NCI-H2029 (cell line): Measurements from ENCODE around the gene CSF2RB.

Source experiments
- DNase-seq: peaks from one replicate; lab custom pipeline; 2025; lab: John Stamatoyannopoulos, UW

The CSF2RB gene

DNA sequence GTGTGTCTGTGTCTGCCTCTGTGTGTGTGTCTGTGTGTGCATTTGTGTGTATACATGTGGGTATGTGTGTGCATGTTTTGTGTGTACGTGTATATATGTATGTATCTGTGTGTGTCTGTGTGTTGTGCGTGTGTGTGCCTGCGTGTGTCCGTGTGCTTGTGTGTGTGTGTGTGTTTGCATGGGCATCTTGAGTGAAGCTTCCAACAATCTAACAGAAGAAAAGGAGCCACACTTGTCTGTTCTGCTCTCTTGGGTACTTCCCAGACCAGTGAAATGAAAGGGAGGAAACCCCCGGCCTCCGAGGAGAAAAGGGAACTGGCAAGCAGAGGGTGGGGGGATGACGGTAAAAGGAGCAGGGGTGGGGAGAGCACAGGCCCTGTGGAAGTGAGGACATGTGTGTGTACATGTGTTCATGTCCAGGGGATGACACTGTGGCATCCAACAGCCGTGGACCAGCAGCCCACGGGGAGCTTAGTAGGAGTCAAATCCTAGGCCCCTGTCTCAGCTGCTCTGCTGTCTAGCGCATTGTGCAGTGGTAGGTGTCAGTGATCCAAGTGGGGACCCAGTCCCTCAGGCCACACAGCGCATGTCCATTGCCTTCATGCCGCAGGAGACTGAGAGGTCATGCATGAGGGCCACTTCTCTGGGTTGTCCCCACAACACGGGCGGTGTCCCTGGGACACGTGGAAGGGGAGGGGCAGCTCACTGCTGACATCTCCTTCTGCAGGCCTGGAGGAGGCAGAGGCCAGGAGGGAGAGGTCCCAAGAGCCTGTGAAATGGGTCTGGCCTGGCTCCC lies 8.1 kb downstream of the CSF2RB start:
- no peak for DNase-seq

DNA sequence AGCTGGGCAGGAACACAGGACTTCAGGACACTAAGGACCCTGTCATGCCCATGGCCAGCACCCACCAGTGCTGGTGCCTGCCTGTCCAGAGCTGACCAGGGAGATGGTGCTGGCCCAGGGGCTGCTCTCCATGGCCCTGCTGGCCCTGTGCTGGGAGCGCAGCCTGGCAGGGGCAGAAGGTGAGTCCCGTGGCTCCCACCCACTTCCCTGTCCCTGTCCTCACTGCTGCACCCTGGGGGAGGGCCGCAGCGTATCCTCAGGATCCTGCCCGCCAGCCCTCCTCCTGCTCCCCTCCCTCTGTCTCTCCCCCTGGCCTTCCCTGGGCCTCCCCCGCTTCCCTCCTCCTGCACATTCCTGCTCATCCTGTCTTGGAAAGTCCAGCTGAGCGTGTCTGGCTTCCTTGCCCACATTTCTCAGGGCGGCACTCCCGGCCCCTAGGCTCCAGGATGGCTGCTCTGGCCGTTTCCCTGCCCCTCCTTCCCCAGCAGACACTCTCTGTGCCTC lies 8.7 kb downstream of the CSF2RB start:
- no peak for DNase-seq

DNA sequence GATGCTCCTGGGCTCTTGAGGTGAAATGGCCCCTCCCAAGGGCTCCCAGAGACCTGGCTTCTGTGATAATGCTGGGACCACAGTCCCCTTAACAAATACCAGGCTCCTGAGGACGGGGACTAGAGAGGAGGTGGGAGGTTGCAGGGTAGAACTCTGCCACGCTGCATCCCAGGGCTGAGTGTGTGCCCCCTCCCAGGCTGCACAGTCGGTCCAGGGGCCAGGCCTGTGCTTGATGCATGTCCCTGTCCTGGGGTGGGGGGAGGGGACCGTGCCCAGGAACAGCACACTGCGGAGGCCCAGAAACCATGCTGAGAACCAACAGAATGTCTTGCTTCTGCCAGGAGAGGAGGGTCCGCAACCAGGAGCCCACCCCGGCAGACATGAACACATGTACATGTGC lies 9.3 kb downstream of the CSF2RB start:
- DNase-seq, result no peak

DNA sequence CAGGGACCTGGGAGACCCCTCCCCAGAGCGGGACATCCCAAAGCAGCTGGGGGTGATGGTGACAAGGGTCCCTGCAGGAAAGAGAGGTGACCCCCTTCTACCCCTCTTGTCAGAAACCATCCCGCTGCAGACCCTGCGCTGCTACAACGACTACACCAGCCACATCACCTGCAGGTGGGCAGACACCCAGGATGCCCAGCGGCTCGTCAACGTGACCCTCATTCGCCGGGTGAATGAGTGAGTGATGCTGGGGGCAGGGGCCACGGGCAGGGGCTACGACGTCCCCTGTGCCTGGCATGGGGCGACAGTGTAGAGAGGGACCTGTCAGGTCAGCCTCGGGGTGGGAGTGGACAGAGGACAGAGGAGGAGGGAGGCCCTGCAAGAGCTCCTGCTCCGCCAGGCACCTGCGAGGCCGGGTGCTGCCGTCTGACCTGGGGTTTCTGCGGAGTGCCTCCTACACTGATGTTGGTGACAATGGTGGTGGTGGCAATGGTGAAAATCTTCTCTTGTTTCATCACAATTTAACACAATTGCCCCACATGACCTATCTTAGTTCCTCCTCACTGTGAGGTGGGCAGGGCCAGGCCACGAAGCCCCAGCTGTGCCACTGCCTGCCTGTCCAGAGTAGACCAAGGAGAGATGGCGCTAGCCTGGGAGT lies 9.8 kb downstream of the CSF2RB start:
- DNase-seq, result no peak

DNA sequence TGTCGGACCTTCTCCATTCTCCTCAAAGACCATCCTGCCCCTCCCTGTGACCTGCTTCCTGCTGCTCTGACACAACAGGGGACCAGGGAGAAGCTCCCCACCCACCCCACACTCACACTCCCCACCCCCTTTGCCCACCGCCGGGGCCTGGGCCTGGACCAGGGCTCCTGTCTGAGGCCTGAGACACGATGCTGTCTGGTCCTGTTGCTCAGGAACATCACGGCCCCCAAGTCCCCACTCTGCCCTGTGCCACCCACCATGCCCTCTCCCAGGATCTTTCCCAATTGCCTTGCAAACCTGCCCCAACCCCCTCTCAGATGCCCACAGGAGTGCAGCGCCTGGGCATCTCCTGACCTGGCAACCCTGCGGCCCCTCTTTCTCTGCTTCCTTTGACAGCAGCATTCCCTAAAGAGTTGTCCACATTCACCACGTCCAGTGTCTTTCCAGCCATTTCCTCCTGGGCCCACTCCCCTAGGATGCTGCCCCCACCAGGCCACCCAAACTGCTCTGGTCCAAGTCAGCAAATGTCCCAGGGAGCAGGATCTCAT lies 10.8 kb downstream of the CSF2RB start:
- DNase-seq, result no peak

DNA sequence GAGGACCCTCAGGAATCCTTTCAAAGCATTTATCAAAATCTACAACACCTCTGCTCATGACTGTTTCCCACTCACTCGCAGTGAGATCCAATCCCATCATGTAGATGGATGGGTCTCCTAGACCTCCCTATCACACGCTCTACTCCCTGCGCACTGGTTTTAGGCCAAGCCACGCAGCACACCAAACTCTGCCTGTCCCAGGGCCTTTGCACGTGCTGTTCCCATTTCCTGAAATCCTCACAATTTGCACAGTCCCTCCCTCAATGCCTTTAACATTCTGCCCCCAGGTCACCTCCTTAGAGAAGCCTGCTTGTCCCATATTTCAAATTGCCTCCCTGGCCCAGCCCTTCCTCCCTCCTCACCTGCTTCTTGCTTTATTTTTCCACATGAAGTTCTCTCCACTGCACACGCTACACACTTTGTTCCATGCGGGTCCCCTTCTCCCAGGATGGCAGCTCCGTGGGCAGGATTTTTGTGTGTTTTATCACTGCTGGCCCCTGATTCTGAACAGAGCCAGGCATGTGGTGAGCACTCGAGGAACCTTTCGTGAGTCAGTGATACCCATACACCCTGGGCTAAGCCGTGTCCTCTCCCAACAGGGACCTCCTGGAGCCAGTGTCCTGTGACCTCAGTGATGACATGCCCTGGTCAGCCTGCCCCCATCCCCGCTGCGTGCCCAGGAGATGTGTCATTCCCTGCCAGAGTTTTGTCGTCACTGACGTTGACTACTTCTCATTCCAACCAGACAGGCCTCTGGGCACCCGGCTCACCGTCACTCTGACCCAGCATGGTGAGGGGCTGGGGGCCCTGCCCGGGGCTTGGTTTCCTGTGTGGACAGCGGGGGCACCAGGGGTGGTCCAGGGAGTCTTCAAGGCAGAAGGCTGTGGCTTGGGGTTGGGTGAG lies 12.2 kb downstream of the CSF2RB start:
- DNase-seq, result no peak

DNA sequence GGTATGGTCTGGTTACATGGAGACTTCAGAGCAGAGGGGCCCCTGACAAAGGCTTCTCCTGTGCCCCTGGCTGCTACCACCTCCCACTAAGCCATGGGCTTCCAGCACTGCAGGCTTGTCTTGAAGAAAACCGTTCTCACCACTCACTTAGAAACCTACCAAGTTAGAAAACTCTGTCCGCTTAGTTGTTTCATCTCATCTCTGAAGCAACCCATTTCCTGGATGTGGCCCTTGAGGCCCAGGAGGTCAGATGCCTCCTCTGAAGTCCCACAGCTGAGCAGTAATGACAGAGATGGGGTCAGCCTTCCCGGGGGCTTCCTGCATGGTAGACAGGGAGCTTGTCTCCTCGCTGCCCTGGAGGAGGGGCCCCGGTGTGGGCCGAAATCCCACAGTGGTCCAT lies 12.9 kb downstream of the CSF2RB start:
- DNase-seq, result no peak

DNA sequence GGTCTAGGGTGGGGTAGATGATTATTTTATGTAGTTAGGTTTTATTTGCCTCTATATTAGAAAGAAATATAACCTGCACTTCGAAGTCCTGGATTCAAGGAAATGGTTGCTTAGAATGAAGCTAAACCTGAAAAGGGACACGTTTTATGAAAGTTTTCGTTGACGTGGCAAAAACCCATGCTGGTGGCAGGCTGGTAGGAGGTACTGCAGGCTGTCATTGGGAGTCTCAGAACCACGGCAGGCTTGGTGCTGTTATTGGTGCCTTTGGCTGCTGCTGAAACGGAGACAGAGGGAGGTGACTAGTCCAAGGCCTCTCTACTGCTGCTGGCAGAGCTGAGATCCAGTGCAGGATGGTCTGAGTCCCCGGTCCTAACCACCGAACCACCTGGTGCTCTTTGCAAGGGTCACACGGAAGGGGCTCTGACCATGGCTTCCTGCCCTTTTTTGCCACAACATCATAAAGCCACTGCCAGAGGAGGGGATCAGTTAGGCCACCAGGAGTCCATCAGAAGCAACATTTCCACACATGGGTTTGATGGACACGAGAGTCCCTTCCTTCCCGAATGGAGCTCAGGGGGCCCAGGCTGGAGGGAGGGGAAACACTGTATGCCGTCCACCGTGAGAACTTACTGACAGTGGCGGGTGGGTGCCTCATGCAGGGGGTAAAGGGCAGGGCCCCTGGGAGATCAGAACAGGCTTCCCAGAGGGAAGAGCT lies 13.4 kb downstream of the CSF2RB start:
- no peak for DNase-seq

DNA sequence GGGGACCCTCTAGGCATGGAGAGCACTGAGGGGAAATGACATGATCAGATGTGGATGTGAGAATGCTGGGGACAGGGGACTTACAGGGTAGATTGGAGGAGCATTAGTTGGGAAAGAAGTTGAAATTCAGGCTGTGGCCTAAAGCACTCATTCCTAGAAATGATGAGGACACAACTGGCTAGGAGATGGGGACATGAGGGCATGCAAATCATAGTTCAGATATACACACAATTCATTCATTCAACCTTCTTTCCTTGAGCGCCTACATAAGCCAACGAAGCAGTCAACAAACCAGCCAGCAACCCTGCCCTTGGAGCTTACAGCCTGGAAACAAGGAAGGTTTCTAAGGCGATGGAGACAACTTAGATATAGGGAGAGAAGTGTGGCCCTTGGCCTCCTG lies 14.2 kb downstream of the CSF2RB start:
- DNase-seq, result no peak

DNA sequence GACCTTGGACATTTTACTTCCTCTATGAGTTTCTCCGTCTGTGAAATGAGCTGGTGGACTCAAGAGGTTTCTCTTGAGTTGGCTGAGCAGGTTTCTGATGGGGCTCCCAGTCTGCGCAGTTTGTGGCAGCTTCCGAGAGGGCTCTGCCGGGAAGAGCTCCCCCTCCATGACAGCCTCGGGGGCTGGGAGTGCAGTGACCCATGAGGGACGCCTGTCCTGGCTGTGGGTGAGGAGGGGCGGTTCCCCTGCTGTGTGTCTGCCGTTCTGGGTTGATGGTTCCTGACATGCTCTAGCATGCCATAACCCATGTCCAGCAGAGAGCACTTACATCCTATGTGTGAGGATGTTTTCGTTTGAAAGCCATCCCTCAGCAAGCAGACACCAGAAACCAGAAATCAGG lies 14.8 kb downstream of the CSF2RB start:
- no peak for DNase-seq

DNA sequence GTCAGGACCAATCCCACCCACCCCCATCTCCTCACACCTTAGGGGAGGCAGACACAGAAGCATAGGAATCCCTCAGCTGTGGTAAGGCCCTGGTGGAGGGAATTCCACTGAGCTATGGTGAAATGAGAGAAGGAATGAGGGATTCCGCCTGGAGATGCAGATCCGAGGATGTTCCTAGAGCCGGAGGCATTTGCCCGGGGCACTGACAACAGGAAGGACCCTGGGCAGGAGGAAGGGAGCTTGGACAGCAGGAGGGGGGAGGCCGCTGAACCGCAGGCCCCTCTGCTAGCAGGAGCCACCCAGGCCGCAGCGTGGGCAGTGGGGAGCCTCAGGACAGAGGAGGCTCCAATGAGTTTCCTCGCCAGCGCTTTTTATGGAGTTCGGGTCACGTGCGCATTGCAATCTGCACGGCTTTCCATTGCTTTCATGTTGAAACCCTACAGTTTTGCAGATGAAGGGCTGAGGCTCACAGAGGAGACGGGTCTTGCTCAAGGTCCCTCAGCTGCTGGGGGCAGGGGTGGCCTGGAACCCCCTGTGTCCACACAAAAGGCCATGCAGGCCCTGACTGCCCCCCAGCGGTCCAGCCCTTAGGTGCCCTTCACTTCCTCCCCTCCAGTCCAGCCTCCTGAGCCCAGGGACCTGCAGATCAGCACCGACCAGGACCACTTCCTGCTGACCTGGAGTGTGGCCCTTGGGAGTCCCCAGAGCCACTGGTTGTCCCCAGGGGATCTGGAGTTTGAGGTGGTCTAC lies 15.5 kb downstream of the CSF2RB start:
- DNase-seq, result no peak

DNA sequence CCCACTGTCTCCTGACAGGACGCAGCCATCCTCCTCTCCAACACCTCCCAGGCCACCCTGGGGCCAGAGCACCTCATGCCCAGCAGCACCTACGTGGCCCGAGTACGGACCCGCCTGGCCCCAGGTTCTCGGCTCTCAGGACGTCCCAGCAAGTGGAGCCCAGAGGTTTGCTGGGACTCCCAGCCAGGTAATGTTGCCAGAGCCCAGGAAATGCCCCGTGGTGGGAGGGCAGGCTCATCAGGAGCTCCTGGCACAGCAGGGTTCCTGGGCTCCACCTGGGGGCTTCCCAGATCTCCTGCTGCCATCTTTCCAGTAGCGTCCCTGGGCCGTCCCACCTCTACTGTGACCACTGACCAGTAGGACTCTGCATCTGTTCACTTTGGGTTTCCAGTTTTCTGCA lies 16.2 kb downstream of the CSF2RB start:
- DNase-seq, result no peak

DNA sequence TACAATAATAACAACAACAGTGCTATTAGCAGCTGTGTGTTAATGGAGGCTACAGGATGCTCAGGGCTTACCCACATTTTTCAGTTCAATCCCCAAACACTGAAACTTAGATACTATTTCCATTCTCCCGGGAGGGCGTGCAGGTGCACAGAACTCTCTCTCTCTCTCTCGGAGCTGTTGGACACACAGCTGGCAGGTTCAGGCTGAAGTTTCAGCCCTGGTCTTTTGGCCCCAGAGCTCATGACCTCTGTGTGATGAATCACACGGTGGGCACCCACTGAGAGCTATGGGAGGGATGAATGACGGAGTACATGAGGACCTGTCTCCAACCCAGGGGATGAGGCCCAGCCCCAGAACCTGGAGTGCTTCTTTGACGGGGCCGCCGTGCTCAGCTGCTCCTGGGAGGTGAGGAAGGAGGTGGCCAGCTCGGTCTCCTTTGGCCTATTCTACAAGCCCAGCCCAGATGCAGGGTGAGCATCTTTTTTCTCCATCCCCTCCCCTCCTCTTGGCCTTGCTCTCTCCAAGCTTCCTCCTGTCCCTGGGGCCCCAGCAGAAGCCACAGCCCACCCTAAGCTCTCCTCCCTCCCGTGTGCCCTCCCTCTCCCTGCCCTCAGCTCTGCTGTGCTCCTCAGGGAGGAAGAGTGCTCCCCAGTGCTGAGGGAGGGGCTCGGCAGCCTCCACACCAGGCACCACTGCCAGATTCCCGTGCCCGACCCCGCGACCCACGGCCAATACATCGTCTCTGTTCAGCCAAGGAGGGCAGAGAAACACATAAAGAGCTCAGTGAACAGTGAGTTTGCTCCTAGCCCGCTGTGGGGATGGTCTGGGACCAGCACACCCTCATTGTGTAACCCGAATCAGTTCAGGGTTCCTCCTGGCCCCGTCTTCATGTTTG lies 16.9 kb downstream of the CSF2RB start:
- no peak for DNase-seq

DNA sequence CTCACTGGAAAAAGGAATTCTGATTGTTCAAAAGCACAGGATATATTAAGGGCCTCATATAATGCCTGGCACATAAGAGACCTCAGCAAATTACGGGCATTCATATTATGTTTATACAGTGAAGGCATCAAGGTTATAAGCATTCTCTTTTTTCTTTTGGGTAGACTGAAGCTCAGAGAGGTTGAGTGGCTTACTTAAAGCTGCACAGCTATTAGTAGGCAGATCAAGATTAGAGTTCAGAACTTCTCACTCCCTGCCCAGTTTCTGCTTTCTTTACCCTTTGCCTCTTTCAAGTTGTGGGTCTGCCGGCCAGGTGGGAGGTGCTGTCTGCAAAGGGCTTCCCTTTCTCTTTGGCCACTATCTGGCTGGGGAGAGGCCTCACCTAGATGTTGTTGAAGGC lies 18.0 kb downstream of the CSF2RB start:
- DNase-seq, result no peak

DNA sequence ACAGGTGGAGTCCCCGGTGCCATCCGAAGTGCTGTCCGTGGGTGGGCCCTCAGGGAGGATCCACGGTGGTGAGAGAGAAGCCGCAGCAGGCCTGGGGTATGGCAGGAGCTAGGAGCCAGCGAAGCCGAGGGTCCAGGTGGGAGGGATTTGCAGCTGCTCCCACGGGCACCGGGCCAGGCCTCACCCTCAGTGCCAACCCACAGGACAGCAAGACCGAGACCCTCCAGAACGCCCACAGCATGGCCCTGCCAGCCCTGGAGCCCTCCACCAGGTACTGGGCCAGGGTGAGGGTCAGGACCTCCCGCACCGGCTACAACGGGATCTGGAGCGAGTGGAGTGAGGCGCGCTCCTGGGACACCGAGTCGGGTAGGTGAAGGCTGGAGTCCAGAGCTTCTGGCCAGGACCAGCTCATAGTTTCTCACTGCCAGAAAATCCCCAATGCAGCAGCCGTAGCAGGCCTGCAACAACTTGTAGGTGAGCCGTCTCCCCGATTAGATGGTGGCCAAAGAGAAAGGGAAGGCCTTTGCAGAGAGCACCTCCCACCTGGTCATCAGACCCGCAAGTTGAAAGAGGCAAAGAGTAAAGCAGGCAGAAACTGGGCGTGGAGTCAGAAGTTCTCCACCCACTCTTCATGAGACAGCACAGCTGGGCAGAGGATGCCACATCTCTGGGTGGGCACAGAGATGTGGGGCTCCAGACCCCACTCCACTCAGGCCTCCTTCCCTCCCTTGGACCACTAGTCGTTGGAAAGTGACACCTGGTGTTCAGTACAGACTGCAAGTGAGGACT lies 20.4 kb downstream of the CSF2RB start:
- DNase-seq, result no peak

DNA sequence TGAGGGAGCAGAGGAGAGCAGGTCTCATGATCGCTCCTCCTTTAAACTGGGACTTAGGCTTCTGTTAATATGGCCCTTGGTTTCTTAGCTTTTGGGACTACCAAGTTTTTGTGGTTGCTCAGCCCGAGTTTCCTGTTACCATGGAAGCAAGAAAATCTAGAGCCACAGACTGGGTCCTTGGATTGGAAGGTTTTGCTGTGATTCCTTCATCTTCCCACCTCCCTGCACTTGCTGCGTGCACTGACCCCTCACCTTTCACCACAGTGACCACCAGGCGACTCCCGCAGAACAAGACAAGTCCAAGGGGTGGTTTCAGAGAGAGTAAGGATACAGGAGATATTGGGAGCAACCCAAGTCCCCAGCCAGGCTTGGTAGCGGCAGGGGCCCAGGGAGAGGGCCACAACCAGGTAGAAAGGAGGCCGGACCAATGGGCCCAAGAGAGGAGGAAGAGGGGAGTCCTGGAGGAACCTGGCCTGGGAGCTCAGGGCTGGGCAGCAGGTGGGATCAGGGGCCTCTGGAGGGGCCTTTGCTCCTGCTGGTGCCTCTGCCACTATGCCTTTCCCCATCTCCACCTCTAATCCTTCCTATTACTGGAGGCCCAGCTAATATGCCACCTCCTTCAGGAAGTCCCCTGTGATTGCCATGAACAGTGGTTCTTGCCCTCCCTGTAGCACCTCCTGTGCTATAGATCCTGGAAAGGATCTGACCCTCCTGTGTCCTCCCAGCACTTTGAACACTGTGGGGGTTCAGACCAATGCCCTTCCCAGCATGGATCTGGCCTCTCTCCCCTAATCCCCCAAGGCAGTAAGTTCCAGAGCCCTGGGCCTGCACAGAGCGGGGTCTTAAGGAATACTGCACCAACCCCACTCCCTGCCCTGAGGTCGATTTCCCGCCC lies 21.2 kb downstream of the CSF2RB start:
- no peak for DNase-seq

DNA sequence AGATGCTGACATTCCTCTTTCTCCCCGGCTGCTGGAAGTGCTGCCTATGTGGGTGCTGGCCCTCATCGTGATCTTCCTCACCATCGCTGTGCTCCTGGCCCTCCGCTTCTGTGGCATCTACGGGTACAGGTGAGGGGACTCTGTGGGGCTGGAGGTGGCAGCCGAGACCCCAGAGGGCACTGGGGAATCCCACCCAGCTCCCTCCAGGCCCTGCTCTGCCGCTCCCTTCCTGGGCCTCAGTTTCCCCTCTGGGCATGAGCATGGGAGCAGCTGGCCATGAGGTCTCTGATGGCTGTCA lies 21.8 kb downstream of the CSF2RB start:
- DNase-seq, result no peak

DNA sequence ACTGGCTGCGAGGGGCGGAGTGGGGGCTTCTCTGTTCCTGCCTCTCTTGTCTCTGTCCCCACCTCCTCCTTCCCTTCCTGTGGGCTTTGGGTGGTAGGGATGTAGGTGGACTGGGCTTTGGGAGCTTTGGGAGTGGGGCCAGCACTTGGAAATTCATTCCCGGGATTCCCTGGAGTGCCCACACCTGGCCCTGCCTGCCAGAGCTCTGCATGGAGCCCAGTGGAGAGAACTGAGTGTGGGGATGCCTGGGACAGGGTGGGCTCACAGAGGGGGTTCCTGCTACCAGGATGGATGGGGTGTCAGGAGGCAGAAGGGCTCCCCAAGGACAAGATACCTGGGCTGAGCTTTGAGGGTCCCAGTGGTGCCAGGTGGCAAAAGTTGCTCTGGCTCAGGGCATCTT lies 22.3 kb downstream of the CSF2RB start:
- DNase-seq, result no peak
